HepG2 (cell line): ENCODE results near the gene TTBK2. TPM values are rescaled to one million over a fixed set of nuclear protein-coding genes. Genes with fewer than 3 reads are reported as not detected.

Experiments
- ATF7 ChIP-seq, 2 experiments: fragments of 450-650 bp in 1 of 2; sonication (generic) in 1 of 2; formaldehyde crosslinking in 1 of 2; IDR thresholded peaks; 2 replicates each; pipeline versions ENCODE4 v1.4.0 to v1.6.1; 2016 to 2020; ENCODE audit warnings: antibody characterized with exemption in 1 of 2, mild to moderate bottlenecking in 1 of 2, missing genetic modification reagents in 1 of 2
- ATRX ChIP-seq: sonication (generic); formaldehyde crosslinking; IDR thresholded peaks from 2 replicates; pipeline ENCODE4 v1.4.0; 2020; ENCODE audit warnings: missing genetic modification reagents, borderline replicate concordance
- BRD4 ChIP-seq: sonication (generic); formaldehyde crosslinking; IDR thresholded peaks from 2 replicates; pipeline ENCODE4 v1.4.0; 2020; ENCODE audit warnings: missing genetic modification reagents
- CC2D1A ChIP-seq: sonication (generic); formaldehyde crosslinking; IDR thresholded peaks from 2 replicates; pipeline ENCODE4 v1.8.1; 2023; ENCODE audit warnings: mild to moderate bottlenecking, missing genetic modification reagents
- FOXA1 ChIP-seq, 2 experiments: fragments of 450-650 bp in 1 of 2; sonication (generic) in 1 of 2; formaldehyde crosslinking in 1 of 2; IDR thresholded peaks; 2 replicates each; pipeline versions ENCODE4 v1.4.0 to v1.6.1; 2016 to 2020; ENCODE audit warnings: missing genetic modification reagents in 1 of 2
- GATA4 ChIP-seq: sonication (generic); IDR thresholded peaks from 2 replicates; pipeline ENCODE4 v1.6.1; 2016; ENCODE audit warnings: antibody characterized with exemption, low read depth, borderline replicate concordance
- HMG20A ChIP-seq: IDR thresholded peaks from 2 replicates; pipeline ENCODE4 v1.6.1; 2016; ENCODE audit warnings: borderline replicate concordance
- HNF1A ChIP-seq, 2 experiments: sonication (generic) in 1 of 2; formaldehyde crosslinking in 1 of 2; IDR thresholded peaks; 2 replicates each; pipeline versions ENCODE4 v1.4.0 to v1.6.1; 2016 to 2020; ENCODE audit warnings: borderline replicate concordance in 1 of 2, low read depth in 1 of 2, mild to moderate bottlenecking in 1 of 2, missing genetic modification reagents in 1 of 2
- JUNB ChIP-seq: sonication (generic); formaldehyde crosslinking; IDR thresholded peaks from 2 replicates; pipeline ENCODE4 v1.8.0; 2022; ENCODE audit warnings: missing genetic modification reagents, mild to moderate bottlenecking, borderline replicate concordance
- KDM6A ChIP-seq: IDR thresholded peaks from 2 replicates; pipeline ENCODE4 v1.6.1; 2016; ENCODE audit warnings: low read depth
- NFIC ChIP-seq: IDR thresholded peaks from 2 replicates; pipeline ENCODE4 v1.6.1; 2012; ENCODE audit warnings: mild to moderate bottlenecking, low read length, inconsistent platforms
- SALL1 ChIP-seq: sonication (generic); formaldehyde crosslinking; IDR thresholded peaks from 2 replicates; pipeline ENCODE4 v1.8.0; 2022; ENCODE audit warnings: mild to moderate bottlenecking, missing genetic modification reagents
- SCMH1 ChIP-seq: sonication (generic); formaldehyde crosslinking; IDR thresholded peaks from 2 replicates; pipeline ENCODE4 v1.9.0; 2021; ENCODE audit warnings: missing genetic modification reagents, mild to moderate bottlenecking, borderline replicate concordance
- TAF1 ChIP-seq: sonication (generic); formaldehyde crosslinking; IDR thresholded peaks from 2 replicates; pipeline ENCODE4 v1.4.0; 2020; ENCODE audit warnings: missing genetic modification reagents
- ZKSCAN8 ChIP-seq: IDR thresholded peaks from 2 replicates; pipeline ENCODE4 v1.6.1; 2016; ENCODE audit warnings: borderline replicate concordance, missing genetic modification reagents, missing compliant biosample characterization
- ZNF256 ChIP-seq: sonication (generic); formaldehyde crosslinking; conservative IDR thresholded peaks from 2 replicates; pipeline ENCODE4 v1.4.0; 2020; ENCODE audit warnings: missing genetic modification reagents
- ZNF484 ChIP-seq: sonication (generic); formaldehyde crosslinking; IDR thresholded peaks from 2 replicates; pipeline ENCODE4 v1.5.1; 2020; ENCODE audit warnings: mild to moderate bottlenecking, low read depth, missing genetic modification reagents, borderline replicate concordance
- ZNF549 ChIP-seq: sonication (generic); formaldehyde crosslinking; IDR thresholded peaks from 2 replicates; pipeline ENCODE4 v1.5.0; 2020; ENCODE audit warnings: missing genetic modification reagents
- ZNF614 ChIP-seq: IDR thresholded peaks from 2 replicates; pipeline ENCODE4 v1.6.1; 2018; ENCODE audit warnings: missing biosample characterization, missing genetic modification reagents, inconsistent platforms, borderline replicate concordance
- ZNF737 ChIP-seq: sonication (generic); formaldehyde crosslinking; IDR thresholded peaks from 2 replicates; pipeline ENCODE4 v1.5.0; 2020; ENCODE audit warnings: missing genetic modification reagents, mild to moderate bottlenecking, borderline replicate concordance
- ZNF766 ChIP-seq: sonication (generic); formaldehyde crosslinking; IDR thresholded peaks from 2 replicates; pipeline ENCODE4 v1.5.0; 2020; ENCODE audit warnings: missing genetic modification reagents, borderline replicate concordance
- ZSCAN29 ChIP-seq: sonication (generic); formaldehyde crosslinking; conservative IDR thresholded peaks from 2 replicates; pipeline ENCODE4 v1.4.0; 2020; ENCODE audit warnings: mild to moderate bottlenecking, missing genetic modification reagents
- polyA plus RNA-seq, 8 experiments: library from polyadenylated mRNA; depleted of rRNA in 3 of 8; stranded (reverse) in 7 of 8; unstranded in 1 of 8; fragments of >200 nt; fragmentation: Illumina TruSeq in 4 of 8; extraction: Trizol in 4 of 8; gene quantifications; 2 replicates each; pipeline versions ENCODE4 v1.2.1 to v1.2.3, GENCODE V29; 2011 to 2016; ENCODE audit warnings: low read depth in 4 of 8, missing spikeins in 1 of 8, mixed read lengths in 1 of 8; ENCODE audit not compliant: insufficient read depth in 1 of 8
- total RNA-seq, 5 experiments: library from RNA; depleted of rRNA; stranded (reverse); fragments of >200 nt; fragmentation: Illumina TruSeq; extraction: Trizol; gene quantifications; 2 replicates each; pipeline ENCODE4 v1.2.3, GENCODE V29; 2016; ENCODE audit warnings: low read depth in 1 of 5
- TF ChIP-seq, protein P1 (sequence below): sonication (generic); formaldehyde crosslinking; IDR thresholded peaks from 2 replicates; pipeline ENCODE4 v1.4.0; 2020; ENCODE audit warnings: mild to moderate bottlenecking, missing genetic modification reagents

The TTBK2 gene
- total and polyA plus RNA-seq, 2 of the 13 experiments (the other 11 are each of a cell fraction or from before 2014, with no cell fraction given), result 5.1 to 7.4 TPM

DNA sequence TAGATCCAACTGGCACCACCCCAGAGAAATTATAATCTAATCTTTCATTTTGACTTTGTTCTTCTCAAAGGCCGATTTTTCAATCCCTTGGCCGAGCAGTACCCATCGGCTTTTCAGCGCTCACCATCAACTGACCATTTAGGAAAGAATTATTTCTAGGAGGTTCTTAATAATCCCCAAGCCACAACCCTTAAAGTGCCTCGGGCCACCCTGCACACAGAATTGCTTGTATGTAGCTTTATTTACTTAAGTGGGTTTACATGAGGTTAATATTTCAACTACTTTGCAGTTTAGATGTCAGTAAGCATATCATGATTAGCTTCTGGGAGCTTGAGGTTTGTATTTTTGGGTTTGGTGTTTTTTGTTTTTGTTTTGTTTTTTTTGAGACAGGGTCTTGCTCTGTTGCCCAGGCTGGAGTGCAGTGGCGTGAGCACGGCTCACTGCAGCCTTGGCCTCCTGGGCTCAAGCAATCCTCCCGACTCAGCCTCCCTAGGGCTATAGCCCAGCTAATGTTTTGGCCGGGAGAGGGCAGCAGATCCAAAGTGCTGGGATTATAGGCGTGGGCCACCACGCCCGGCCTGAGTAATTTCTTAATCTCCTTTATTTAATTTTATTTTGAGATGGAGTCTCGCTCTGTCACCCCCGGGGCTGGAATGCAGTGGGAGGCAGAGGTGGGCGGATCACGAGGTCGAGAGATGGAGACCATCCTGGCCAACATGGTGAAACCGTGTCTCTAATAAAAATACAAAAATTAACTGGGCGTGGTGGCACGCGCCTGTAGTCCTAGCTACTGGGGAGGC, 182.8 kb downstream of the TTBK2 start (continued):
- TF ChIP-seq ATF7 (IDR thresholded peaks at IDR 0.05) (no peak), ATF7 (CRISPR knock-in tag; IDR thresholded peaks at IDR 0.05) (no peak), ATRX (CRISPR knock-in tag) (no peak), CC2D1A (CRISPR knock-in tag) (no peak), ZNF549 (CRISPR knock-in tag) (no peak), ZKSCAN8 (CRISPR knock-in tag) (peak; percentile 31; the same call in 1 of the 2 replicates), ZNF737 (CRISPR knock-in tag) (no peak), NFIC (no peak), BRD4 (CRISPR knock-in tag) (no peak), ZNF256 (CRISPR knock-in tag) (no peak), ZNF766 (no peak), KDM6A (CRISPR knock-in tag) (no peak), FOXA1 (IDR thresholded peaks at IDR 0.05) (no peak), FOXA1 (CRISPR knock-in tag; IDR thresholded peaks at IDR 0.05) (no peak), TAF1 (no peak), GATA4 (no peak), HNF1A (IDR thresholded peaks at IDR 0.05; ENCODE audit: low read depth) (no peak), HNF1A (CRISPR knock-in tag; IDR thresholded peaks at IDR 0.05; ENCODE audit: borderline replicate concordance) (no peak), HMG20A (CRISPR knock-in tag) (no peak), ZNF614 (CRISPR knock-in tag) (no peak), ZSCAN29 (CRISPR knock-in tag) (no peak), ZNF484 (CRISPR knock-in tag) (no peak), JUNB (no peak), SCMH1 (CRISPR knock-in tag) (no peak), SALL1 (CRISPR knock-in tag) (0 out of 2 replicates have a peak, but pooled peaks have one; percentile 14)
- TF ChIP-seq, protein P1, sequence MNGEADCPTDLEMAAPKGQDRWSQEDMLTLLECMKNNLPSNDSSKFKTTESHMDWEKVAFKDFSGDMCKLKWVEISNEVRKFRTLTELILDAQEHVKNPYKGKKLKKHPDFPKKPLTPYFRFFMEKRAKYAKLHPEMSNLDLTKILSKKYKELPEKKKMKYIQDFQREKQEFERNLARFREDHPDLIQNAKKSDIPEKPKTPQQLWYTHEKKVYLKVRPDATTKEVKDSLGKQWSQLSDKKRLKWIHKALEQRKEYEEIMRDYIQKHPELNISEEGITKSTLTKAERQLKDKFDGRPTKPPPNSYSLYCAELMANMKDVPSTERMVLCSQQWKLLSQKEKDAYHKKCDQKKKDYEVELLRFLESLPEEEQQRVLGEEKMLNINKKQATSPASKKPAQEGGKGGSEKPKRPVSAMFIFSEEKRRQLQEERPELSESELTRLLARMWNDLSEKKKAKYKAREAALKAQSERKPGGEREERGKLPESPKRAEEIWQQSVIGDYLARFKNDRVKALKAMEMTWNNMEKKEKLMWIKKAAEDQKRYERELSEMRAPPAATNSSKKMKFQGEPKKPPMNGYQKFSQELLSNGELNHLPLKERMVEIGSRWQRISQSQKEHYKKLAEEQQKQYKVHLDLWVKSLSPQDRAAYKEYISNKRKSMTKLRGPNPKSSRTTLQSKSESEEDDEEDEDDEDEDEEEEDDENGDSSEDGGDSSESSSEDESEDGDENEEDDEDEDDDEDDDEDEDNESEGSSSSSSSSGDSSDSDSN (CRISPR knock-in tag), result no peak
